Psoas muscle (tissue), 8 donors: ENCODE measurements around the gene RUFY3. TPM values are rescaled to one million over a fixed set of nuclear protein-coding genes. Genes with fewer than 3 reads are reported as not detected.
"Not testable (repeated sequence)": the region's sequence is repeated elsewhere in the genome, so short reads cannot be mapped to it uniquely, and the experiment has no call there.

Experiments
- ATAC-seq, 4 donors: fragments of 200-7000 bp; cut with Tn5 transposase; one replicate each; pipeline ENCODE4 v1.9.1; 2020; ENCODE audit warnings: moderate library complexity in 3 of 4, mild to moderate bottlenecking in 2 of 4
- DNase-seq, 2 donors: peaks; one replicate each; pipeline ENCODE4 v3.0.0-alpha.2; 2020
- H3K27ac ChIP-seq: fragments of 200-600 bp; one replicate; pipeline ENCODE4 v1.8.0; 2022
- H3K27me3 ChIP-seq, 3 donors: fragments of 200-600 bp in 1 of 3; one replicate each; pipeline versions ENCODE4 v1.6.1 to v1.8.0; 2013 to 2022; ENCODE audit warnings: low read length in 2 of 3, mild to moderate bottlenecking in 2 of 3, moderate library complexity in 1 of 3; ENCODE audit not compliant: insufficient read depth in 3 of 3
- H3K36me3 ChIP-seq, 2 donors: fragments of 200-600 bp in 1 of 2; one replicate each; pipeline versions ENCODE4 v1.6.1 to v1.8.0; 2013 to 2022; ENCODE audit warnings: low read depth in 1 of 2, mild to moderate bottlenecking in 1 of 2, moderate library complexity in 1 of 2; ENCODE audit not compliant: insufficient read depth in 1 of 2
- H3K4me1 ChIP-seq: fragments of 200-600 bp; one replicate; pipeline ENCODE4 v1.8.0; 2022
- H3K4me3 ChIP-seq: fragments of 200-600 bp; one replicate; pipeline ENCODE4 v1.8.0; 2022; ENCODE audit warnings: mild to moderate bottlenecking
- H3K9me3 ChIP-seq: fragments of 200-600 bp; one replicate; pipeline ENCODE4 v1.8.0; 2022
- CTCF ChIP-seq: fragments of 200-600 bp; IDR thresholded peaks from one replicate; pipeline ENCODE4 v1.8.0; 2022; ENCODE audit warnings: antibody characterized with exemption
- WGBS, 3 donors: extraction: QIAGEN DNeasy Blood & Tissue Kit; methylation state at CpG; one replicate each; pipeline versions ENCODE4 v1.1.6 to v1.1.7; 2013; 5-methylcytosine and 5-hydroxymethylcytosine counted together
- intact Hi-C, 2 donors: fragments of 100-400 bp; cut with DNase I; formaldehyde crosslinking; loops; one replicate each; pipeline versions ENCODE4 v1.11.0 to v1.14.2; 2022
- polyA plus RNA-seq, 3 donors: library from polyadenylated mRNA; stranded (reverse); fragments of 200-250 nt; gene quantifications; one replicate each; pipeline ENCODE4 v1.2.3, GENCODE V29; 2013
- total RNA-seq, 4 donors: library from RNA; stranded (reverse); fragmentation: NEBNext Ultra II Directional in 2 of 4; extraction: Animal tissue kit (Norgen Biotek cat#: 25700) in 2 of 4; gene quantifications; one replicate each; pipeline versions ENCODE4 v1.2.1 to v1.2.4, GENCODE V29; 2021 to 2023
- donor health status: healthy with polysubstance abuse.
- donor health status: DM: no; HTN: no; CAD: no; lungs with moderate emphysema.
- donor health status: Bipolar disorder and iron deficiency.
- donor health status: healthy.
- donor health status: DM: yes; HTN: yes; CAD: no.
- donor health status: DM: no; HTN: no; CAD: no.
- donor health status: DM: no; HTN: no; CAD: no.
- donor health status: DM: yes; HTN: yes; CAD: no.

The RUFY3 gene
- total and polyA plus RNA-seq, 7 donors = 15.1 to 53.7 (median 35.2) TPM

GRCh38 chr4:70687821-70688794, 33.7 kb upstream of the RUFY3 start, which contains the start of gene UTP3:
UTP3 (plus strand) TSS chr4:70688532; CDS start chr4:70688678, 146 bp downstream.
- no peaks in the 10 kb centered on the region for H3K9me3 ChIP-seq
- peak within 1 kb of the TSS; percentile 92 for H3K4me3 ChIP-seq
- peak; percentile 96 for TF ChIP-seq CTCF
- DNase-seq (peak; percentile 93 to 98), ATAC-seq (peak; percentile 96 to 98 (median 97))
- intact Hi-C loops = loop anchor here (1.0 to 10.0 kb wide), 7 partner anchors 17 to 304 kb away; partner anchors contain the start of genes DCK (in 1 of the 2), GRSF1 (in 1 of the 2) and MOB1B (in 1 of the 2)
- peaks cover 0 to 29% of the 10 kb centered on the region in 2 donors for H3K36me3 ChIP-seq
- peaks cover 0 to under 1% (median 0%) of the 10 kb centered on the region in 3 donors for H3K27me3 ChIP-seq
- H3K4me1 ChIP-seq = peaks cover 36% of the 10 kb centered on the region
- WGBS, 3 donors = 0% methylated on average over 70 of the region's 70 CpGs
- H3K27ac ChIP-seq = peak within 1 kb of the TSS; percentile 97

- no peak for DNase-seq
- H3K27me3 ChIP-seq = no peaks in the 10 kb centered on the region
- H3K27ac ChIP-seq = peak overlapping the region; percentile 97
- H3K4me1 ChIP-seq = peaks cover 36% of the 10 kb centered on the region
- peaks cover 0 to 33% of the 10 kb centered on the region in 2 donors for H3K36me3 ChIP-seq
- WGBS, 3 donors = 1 to 2% (median 1%) methylated on average over 19 of the region's 19 CpGs
- H3K9me3 ChIP-seq = no peaks in the 10 kb centered on the region
- intact Hi-C loops = loop anchor here (1.0 to 10.0 kb wide), 7 partner anchors 16 to 303 kb away; partner anchors contain the start of genes DCK (in 1 of the 2), GRSF1 (in 1 of the 2) and MOB1B (in 1 of the 2)
- H3K4me3 ChIP-seq = peak overlapping the region; percentile 92
- TF ChIP-seq CTCF = no peak
- peak in 3 of 4 donors; percentile 4 to 23 (median 15) for ATAC-seq
These were observed 33.0 kb upstream of the RUFY3 start for GRCh38 chr4:70688795-70689231.

GRCh38 chr4:70691661-70692060, 30.1 kb upstream of the RUFY3 start:
- no peak for TF ChIP-seq CTCF
- ATAC-seq (no peak), DNase-seq (no peak)
- Histone ChIP-seq H3K36me3 (peaks cover 0 to 33% of the 10 kb centered on the region in 2 donors), H3K9me3 (no peaks in the 10 kb centered on the region), H3K27me3 (no peaks in the 10 kb centered on the region), H3K4me3 (no peak overlapping the region), H3K27ac (no peak overlapping the region), H3K4me1 (peaks cover 36% of the 10 kb centered on the region)
- WGBS, 3 donors = 78 to 100% (median 79%) methylated on average over 1 of the region's 1 CpG
- intact Hi-C loops = no loop called here

GRCh38 chr4:70694633-70695032, 27.1 kb upstream of the RUFY3 start:
- H3K27me3 ChIP-seq, H3K27ac ChIP-seq, ATAC-seq, DNase-seq, H3K9me3 ChIP-seq, H3K4me3 ChIP-seq, intact Hi-C loops: not testable (repeated sequence)
- Histone ChIP-seq H3K36me3 (peaks cover 0 to 33% of the 10 kb centered on the region in 2 donors), H3K4me1 (peaks cover 27% of the 10 kb centered on the region)
- WGBS, 3 donors = 94 to 99% (median 97%) methylated on average over 7 of the region's 7 CpGs

- WGBS, 3 donors = 81 to 88% (median 86%) methylated on average over 8 of the region's 8 CpGs
- H3K27ac ChIP-seq, ATAC-seq, DNase-seq, H3K9me3 ChIP-seq, H3K4me3 ChIP-seq, H3K36me3 ChIP-seq, H3K4me1 ChIP-seq, intact Hi-C loops, H3K27me3 ChIP-seq: not testable (repeated sequence)
These were observed 23.3 kb upstream of the RUFY3 start for GRCh38 chr4:70698435-70698834.
